Activated CD4-positive, alpha-beta T cell treated with anti-CD3 and anti-CD28 coated beads, Interleukin-2, amount 50 U/mL, for 4 hours (primary cell): Measurements from ENCODE around the gene KIRREL3.

ENCODE experiments used
- DNase-seq, 2 experiments: peaks; one replicate each; pipeline ENCODE4 v3.0.0-alpha.2; 2020

KIRREL3 gene

GRCh38 chr11:126700768-126701519 lies 299.6 kb downstream of the KIRREL3 start:
- no peak for DNase-seq

GRCh38 chr11:126698576-126698975 lies 302.0 kb downstream of the KIRREL3 start:
- no peak for DNase-seq

- no peak for DNase-seq
Observed at GRCh38 chr11:126697936-126698335, 302.6 kb downstream of the KIRREL3 start.

GRCh38 chr11:126696982-126697381 lies 303.6 kb downstream of the KIRREL3 start:
- DNase-seq = no peak

GRCh38 chr11:126695293-126695692 lies 305.3 kb downstream of the KIRREL3 start:
- DNase-seq = no peak

- no peak for DNase-seq
Observed at GRCh38 chr11:126694065-126694625, 306.4 kb downstream of the KIRREL3 start.

GRCh38 chr11:126687477-126687876 lies 313.1 kb downstream of the KIRREL3 start:
- DNase-seq = no peak

- DNase-seq = no peak
Observed at GRCh38 chr11:126686938-126687337, 313.6 kb downstream of the KIRREL3 start.

GRCh38 chr11:126683766-126684728 lies 316.5 kb downstream of the KIRREL3 start:
- no peak for DNase-seq

GRCh38 chr11:126682590-126682989 lies 318.0 kb downstream of the KIRREL3 start:
- no peak for DNase-seq

GRCh38 chr11:126680700-126681099 lies 319.9 kb downstream of the KIRREL3 start:
- DNase-seq = no peak

GRCh38 chr11:126680131-126680530 lies 320.4 kb downstream of the KIRREL3 start:
- DNase-seq = no peak

- DNase-seq = no peak
Observed at GRCh38 chr11:126679033-126679432, 321.5 kb downstream of the KIRREL3 start.

GRCh38 chr11:126676536-126676935 lies 324.0 kb downstream of the KIRREL3 start:
- DNase-seq = no peak

- DNase-seq = no peak
Observed at GRCh38 chr11:126673319-126673718, 327.3 kb downstream of the KIRREL3 start.

- no peak for DNase-seq
Observed at GRCh38 chr11:126669416-126669815, 331.2 kb downstream of the KIRREL3 start.

- no peak for DNase-seq
Observed at GRCh38 chr11:126664643-126665042, 335.9 kb downstream of the KIRREL3 start.

GRCh38 chr11:126663749-126664592 lies 336.6 kb downstream of the KIRREL3 start:
- DNase-seq = no peak

GRCh38 chr11:126662035-126662790 lies 338.4 kb downstream of the KIRREL3 start:
- DNase-seq = no peak

- no peak for DNase-seq
Observed at GRCh38 chr11:126660761-126661425, 339.7 kb downstream of the KIRREL3 start.

GRCh38 chr11:126660321-126660720 lies 340.2 kb downstream of the KIRREL3 start:
- no peak for DNase-seq
